Measurements from ENCODE around the gene DLG2. TPM values are rescaled to one million over a fixed set of nuclear protein-coding genes. Genes with fewer than 3 reads are reported as not detected.

Gene DLG2
- total RNA-seq, 4 donors from 2014 or later, result 11.0 to 34.2 (median 19.8) TPM

DNA sequence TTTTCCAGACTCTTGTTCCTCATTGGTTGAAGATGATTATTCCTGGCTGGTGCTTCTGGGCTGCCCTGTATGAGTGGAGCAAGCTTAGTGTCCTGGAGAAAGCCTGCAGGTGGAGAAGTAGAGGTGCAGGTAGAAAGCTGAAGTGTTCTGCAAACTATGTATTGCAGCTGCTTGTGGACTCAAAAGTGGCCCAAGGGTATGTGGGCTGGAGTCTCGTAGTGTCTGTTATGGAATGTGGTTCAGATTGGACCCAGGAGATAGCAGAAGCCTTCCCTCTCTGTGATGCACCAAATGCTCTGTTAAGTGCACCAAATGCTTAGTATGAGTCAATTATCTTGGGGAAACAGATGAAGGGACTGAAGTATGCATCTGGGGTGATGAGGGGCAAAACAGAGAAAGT lies 2218.2 kb downstream of the DLG2 start:
- H3K9me3 ChIP-seq, result no peaks in the 10 kb centered on the region
- TF ChIP-seq POLR2AphosphoS5 (IDR thresholded peaks at IDR 0.05) (no peak), EP300 (IDR thresholded peaks at IDR 0.05) (no peak), POLR2A (IDR thresholded peaks at IDR 0.05) (no peak)
- TF ChIP-seq, protein P1, sequence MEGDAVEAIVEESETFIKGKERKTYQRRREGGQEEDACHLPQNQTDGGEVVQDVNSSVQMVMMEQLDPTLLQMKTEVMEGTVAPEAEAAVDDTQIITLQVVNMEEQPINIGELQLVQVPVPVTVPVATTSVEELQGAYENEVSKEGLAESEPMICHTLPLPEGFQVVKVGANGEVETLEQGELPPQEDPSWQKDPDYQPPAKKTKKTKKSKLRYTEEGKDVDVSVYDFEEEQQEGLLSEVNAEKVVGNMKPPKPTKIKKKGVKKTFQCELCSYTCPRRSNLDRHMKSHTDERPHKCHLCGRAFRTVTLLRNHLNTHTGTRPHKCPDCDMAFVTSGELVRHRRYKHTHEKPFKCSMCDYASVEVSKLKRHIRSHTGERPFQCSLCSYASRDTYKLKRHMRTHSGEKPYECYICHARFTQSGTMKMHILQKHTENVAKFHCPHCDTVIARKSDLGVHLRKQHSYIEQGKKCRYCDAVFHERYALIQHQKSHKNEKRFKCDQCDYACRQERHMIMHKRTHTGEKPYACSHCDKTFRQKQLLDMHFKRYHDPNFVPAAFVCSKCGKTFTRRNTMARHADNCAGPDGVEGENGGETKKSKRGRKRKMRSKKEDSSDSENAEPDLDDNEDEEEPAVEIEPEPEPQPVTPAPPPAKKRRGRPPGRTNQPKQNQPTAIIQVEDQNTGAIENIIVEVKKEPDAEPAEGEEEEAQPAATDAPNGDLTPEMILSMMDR (IDR thresholded peaks at IDR 0.05), result no peak
- H3K36me3 ChIP-seq, result no peaks in the 10 kb centered on the region
- no peaks in the 10 kb centered on the region for H3K4me1 ChIP-seq
- no peak overlapping the region for H3K27ac ChIP-seq
- H3K27me3 ChIP-seq, result no peaks in the 10 kb centered on the region
- no peak overlapping the region for H3K4me3 ChIP-seq
- no peak for ATAC-seq
- WGBS, 2 donors (ENCODE audit: low coverage in 1 of 2), result 82% methylated on average over 1 of the region's 1 CpG; no CpG with 5 or more reads in 1 of the 2 donors

Small RNAs within 50 kb of the gene (small RNA-seq; reads per million reads assigned to genes)
- 0 reads per million in 4 donors for gene RF02112
- gene RF02113, result 0 reads per million in 4 donors
- gene RNU6-1292P, result 0 to 0.13 (median 0) reads per million in 4 donors

Other genes with a start within 250 kb of the DLG2 start
- gene TMEM126B, start 1.2 kb upstream of the DLG2 start, total RNA-seq, result 10 to 100 TPM; 40.2 to 63.2 (median 47.0) TPM
- gene TMEM126A, start 20.6 kb upstream of the DLG2 start, total RNA-seq, result 10 to 100 TPM; 17.3 to 33.9 (median 26.2) TPM
- 10 to 100 TPM; 27.4 to 96.0 (median 46.0) TPM for gene CREBZF, start 37.8 kb upstream of the DLG2 start, total RNA-seq
- 1 to 10 TPM; 1.7 to 3.4 (median 1.7) TPM for gene CCDC89, start 58.9 kb upstream of the DLG2 start, total RNA-seq
- gene SYTL2, start 183.8 kb upstream of the DLG2 start, total RNA-seq, result 10 to 100 TPM in 2 of 4 donors, 1 to 10 TPM in 2; 4.7 to 23.6 (median 8.4) TPM
- gene CCDC83, start 228.0 kb upstream of the DLG2 start, total RNA-seq, result not detected